ENCODE results near the gene CACNA1I. TPM values are rescaled to one million over a fixed set of nuclear protein-coding genes. Genes with fewer than 3 reads are reported as not detected.

The CACNA1I gene
- total and polyA plus RNA-seq, 9 donors: 0.04 to 0.14 (median 0.09) TPM

DNA sequence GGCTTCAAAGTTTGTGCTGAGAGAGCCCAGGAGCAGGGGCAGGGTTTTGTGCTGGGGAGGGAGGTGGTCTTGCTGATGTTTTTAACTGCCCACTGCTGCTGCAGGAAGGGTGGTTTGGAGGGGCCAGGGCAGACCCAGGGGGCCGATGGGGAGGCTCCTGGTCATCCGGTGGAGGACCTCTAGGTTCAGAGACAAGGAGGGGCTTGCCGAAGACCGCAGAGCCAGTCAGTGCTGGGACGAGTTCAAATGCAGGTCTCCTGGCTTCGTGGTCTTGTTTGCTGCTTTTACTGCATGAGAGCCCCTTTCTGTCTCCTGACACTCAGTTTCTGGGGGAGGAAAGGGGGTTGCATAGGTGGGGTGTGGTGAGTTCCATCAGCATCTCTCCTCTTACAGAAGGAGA is 26.0 kb downstream of the CACNA1I start:
- H3K9me3 ChIP-seq (replicated peaks; ENCODE audit: control insufficient read depth, low read depth, low read length): no peaks in the 10 kb centered on the region
- no peaks in the 10 kb centered on the region for H3K4me1 ChIP-seq (ENCODE audit: control insufficient read depth, insufficient read depth, low read length)
- no peaks in the 10 kb centered on the region for H3K36me3 ChIP-seq (ENCODE audit: control insufficient read depth, insufficient read depth, low read length)
- WGBS (ENCODE audit: insufficient coverage): 39% methylated on average over 5 of the region's 6 CpGs
- DNase-seq: no peak
- peaks cover 43% of the 10 kb centered on the region for H3K27me3 ChIP-seq (ENCODE audit: control insufficient read depth, insufficient read depth, low read length)
- H3K4me3 ChIP-seq (ENCODE audit: low read length): no peak overlapping the region
- no peak overlapping the region for H3K27ac ChIP-seq (ENCODE audit: low read length)

DNA sequence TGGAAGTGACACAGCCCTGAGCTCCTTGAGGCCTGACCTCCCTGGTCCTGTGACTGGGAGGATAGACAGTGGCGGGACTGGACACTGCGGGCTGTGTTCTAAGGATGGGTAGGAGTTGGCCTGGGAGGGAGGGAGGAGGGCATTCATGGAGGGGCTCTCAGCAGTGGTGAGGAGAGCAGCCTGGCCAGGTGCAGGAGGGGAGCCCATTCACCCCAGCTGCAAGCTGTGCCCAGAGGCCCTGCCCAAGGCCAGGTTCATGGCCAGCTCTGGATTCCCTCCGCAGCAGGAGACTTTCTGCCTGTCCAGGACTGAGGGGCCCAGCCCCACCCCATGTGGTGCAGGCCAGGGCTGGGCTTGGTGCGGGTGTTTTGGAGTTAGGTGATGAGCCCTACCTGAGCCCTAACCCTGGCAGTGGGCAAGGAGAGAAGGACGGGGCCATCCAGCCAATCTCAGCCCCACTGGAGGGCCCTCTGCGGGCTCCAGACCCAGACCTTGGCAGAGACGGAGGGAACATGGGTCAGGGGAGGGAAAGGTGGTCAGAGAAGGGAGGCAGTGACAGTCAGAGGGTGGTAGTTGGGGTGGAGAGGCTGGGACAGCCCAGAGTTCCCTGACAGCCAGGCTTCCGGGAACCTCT is 26.8 kb downstream of the CACNA1I start:
- H3K27ac ChIP-seq (ENCODE audit: low read length): no peak overlapping the region
- DNase-seq: no peak
- no peaks in the 10 kb centered on the region for H3K9me3 ChIP-seq (replicated peaks; ENCODE audit: control insufficient read depth, low read depth, low read length)
- H3K4me1 ChIP-seq (ENCODE audit: control insufficient read depth, insufficient read depth, low read length): no peaks in the 10 kb centered on the region
- 30% methylated on average over 2 of the region's 8 CpGs for WGBS (ENCODE audit: insufficient coverage)
- H3K36me3 ChIP-seq (ENCODE audit: control insufficient read depth, insufficient read depth, low read length): no peaks in the 10 kb centered on the region
- H3K27me3 ChIP-seq (ENCODE audit: control insufficient read depth, insufficient read depth, low read length): peaks cover 43% of the 10 kb centered on the region
- H3K4me3 ChIP-seq (ENCODE audit: low read length): no peak overlapping the region

DNA sequence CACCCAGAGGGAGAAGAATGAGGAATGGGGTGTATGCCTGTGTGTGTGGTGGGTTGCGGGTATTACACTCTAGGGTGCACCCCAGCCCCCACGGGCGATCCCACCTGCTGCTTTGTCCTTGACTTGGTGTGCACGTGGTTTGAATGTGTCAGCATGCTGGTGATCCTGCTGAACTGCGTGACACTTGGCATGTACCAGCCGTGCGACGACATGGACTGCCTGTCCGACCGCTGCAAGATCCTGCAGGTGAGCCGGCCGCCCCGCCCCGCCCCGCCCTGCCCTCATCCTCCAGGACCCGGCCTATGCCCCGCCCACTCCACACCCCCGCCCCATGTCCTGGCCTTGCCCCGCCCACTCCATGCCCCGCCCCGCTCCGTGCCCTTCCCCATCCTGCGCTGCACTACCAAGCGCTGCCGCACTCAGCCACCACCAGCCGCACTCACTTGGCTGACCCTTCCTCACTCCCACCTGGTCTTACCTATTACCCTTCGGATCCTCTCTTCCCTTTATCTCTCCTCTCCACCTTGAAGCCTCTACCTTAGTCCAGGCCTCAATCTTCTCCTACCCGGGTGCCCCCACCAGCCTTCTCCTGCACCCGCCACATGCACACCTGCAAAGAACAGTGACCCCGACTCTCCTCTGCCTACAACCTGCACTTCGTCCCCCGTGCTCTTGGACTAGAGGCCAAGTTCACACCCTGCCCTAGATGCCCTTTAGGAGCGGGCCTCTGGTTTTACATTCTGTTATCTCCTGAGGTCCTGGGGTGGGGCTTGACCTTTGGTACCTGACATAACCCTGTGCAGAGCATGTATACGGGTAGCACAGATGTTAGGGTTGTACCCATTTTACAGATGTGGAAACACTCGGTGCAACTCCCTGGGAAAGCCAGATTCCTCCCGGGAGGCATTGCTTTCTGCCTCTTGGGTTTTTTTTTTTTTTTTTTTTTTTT is 27.7 kb downstream of the CACNA1I start:
- no peaks in the 10 kb centered on the region for H3K36me3 ChIP-seq (ENCODE audit: control insufficient read depth, insufficient read depth, low read length)
- H3K4me3 ChIP-seq (ENCODE audit: low read length): no peak overlapping the region
- peaks cover 4% of the 10 kb centered on the region for H3K9me3 ChIP-seq (replicated peaks; ENCODE audit: control insufficient read depth, low read depth, low read length)
- H3K4me1 ChIP-seq (ENCODE audit: control insufficient read depth, insufficient read depth, low read length): no peaks in the 10 kb centered on the region
- no peak for DNase-seq
- H3K27ac ChIP-seq (ENCODE audit: low read length): no peak overlapping the region
- H3K27me3 ChIP-seq (ENCODE audit: control insufficient read depth, insufficient read depth, low read length): peaks cover 39% of the 10 kb centered on the region
- WGBS (ENCODE audit: insufficient coverage): 20% methylated on average over 30 of the region's 36 CpGs

DNA sequence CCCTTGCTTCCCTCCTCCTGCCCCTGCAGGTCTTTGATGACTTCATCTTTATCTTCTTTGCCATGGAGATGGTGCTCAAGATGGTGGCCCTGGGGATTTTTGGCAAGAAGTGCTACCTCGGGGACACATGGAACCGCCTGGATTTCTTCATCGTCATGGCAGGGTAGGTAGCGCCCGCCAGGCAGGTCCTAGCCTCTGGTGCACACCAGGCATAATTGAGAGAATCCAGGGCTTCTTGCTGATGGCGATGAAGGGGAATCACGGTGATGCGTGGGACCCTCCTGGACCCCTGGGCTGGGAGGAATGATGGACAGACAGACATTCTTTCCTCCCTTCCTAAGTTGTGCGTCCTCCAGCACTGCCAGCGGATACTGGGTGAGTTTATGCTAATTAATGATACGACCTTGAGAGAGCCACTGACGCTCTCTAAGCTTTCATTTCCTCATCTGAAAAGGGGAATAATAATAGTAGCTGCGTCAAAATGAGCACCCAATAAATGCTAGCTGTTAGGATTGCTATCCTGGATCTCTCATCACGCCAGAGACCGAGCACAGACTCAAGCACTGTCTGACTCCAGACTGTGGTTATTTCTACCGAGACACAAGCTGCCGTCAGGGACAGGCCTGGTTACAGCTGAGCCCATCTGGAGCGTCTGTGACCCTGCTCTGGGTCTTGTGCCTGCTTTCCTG is 30.1 kb downstream of the CACNA1I start:
- H3K36me3 ChIP-seq (ENCODE audit: control insufficient read depth, insufficient read depth, low read length): no peaks in the 10 kb centered on the region
- H3K4me1 ChIP-seq (ENCODE audit: control insufficient read depth, insufficient read depth, low read length): no peaks in the 10 kb centered on the region
- no peak overlapping the region for H3K4me3 ChIP-seq (ENCODE audit: low read length)
- peaks cover 5% of the 10 kb centered on the region for H3K9me3 ChIP-seq (replicated peaks; ENCODE audit: control insufficient read depth, low read depth, low read length)
- H3K27ac ChIP-seq (ENCODE audit: low read length): no peak overlapping the region
- no peak for DNase-seq
- H3K27me3 ChIP-seq (ENCODE audit: control insufficient read depth, insufficient read depth, low read length): peaks cover 39% of the 10 kb centered on the region
- 65% methylated on average over 12 of the region's 18 CpGs for WGBS (ENCODE audit: insufficient coverage)

DNA sequence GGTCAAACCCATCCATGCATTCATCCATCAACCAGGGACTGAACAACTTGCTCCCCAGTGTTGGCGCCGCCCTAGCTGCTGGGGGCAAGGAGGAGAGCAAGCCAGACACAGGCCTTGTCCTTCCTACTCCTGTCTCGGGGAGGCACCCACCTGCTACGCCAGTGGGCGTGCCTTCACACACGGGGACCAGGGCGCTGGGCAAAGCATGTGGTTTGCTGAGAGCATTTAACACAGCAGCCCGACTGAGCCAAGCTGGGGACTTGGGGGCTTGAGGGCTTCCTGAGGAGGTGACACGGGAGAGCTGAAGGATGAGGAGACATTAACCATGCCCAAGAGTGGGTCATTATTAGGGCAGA is 30.6 kb downstream of the CACNA1I start:
- Histone ChIP-seq H3K4me3 (ENCODE audit: low read length) (no peak overlapping the region), H3K9me3 (replicated peaks; ENCODE audit: control insufficient read depth, low read depth, low read length) (peaks cover 5% of the 10 kb centered on the region), H3K4me1 (ENCODE audit: control insufficient read depth, insufficient read depth, low read length) (no peaks in the 10 kb centered on the region), H3K27ac (ENCODE audit: low read length) (no peak overlapping the region), H3K36me3 (ENCODE audit: control insufficient read depth, insufficient read depth, low read length) (no peaks in the 10 kb centered on the region), H3K27me3 (ENCODE audit: control insufficient read depth, insufficient read depth, low read length) (peaks cover 39% of the 10 kb centered on the region)
- WGBS (ENCODE audit: insufficient coverage): 54% methylated on average over 9 of the region's 9 CpGs
- DNase-seq: no peak

DNA sequence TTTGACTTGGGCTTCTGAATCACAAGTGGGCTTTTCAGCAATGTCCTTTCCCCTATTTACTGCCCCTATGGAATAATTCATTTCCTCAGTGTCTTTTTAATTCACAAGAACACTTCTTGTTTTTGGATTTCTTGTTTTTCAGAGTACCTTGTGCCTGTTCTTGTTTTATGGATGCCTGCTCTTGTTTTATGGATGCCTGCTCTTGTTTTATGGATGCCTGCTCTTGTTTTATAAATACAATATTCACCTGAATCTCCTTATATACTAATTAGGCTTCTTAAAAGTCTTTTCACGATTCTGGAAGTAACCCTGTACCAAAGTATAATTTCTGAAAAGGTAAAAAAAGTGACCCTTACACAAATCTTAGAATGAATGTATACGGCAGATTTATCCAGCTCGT is 32.8 kb downstream of the CACNA1I start:
- peaks cover 4% of the 10 kb centered on the region for H3K4me1 ChIP-seq (ENCODE audit: control insufficient read depth, insufficient read depth, low read length)
- WGBS (ENCODE audit: insufficient coverage): no CpG with 5 or more reads among the region's 3 CpGs
- peaks cover 20% of the 10 kb centered on the region for H3K27me3 ChIP-seq (ENCODE audit: control insufficient read depth, insufficient read depth, low read length)

DNA sequence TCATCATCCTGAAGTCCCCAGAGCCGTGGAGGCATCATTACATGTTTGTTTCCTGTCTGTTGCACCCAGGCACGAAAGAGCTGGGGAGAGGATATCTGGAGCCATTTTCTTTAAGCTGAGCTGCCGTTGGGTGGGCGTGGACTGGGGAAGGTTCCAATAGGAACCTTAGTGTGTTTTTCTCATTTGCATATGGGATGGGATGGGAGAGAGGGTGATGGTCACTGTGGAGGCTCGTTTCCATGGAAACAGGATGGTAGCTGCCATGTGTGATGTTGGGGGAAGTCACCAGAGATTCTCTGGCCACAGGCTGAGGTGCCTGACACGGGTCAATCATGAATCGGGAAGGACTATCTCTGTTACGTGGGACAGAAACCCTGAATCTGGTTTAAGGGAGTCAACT is 39.7 kb downstream of the CACNA1I start:
- DNase-seq: no peak
- Histone ChIP-seq H3K27me3 (ENCODE audit: control insufficient read depth, insufficient read depth, low read length) (peaks cover 11% of the 10 kb centered on the region), H3K4me1 (ENCODE audit: control insufficient read depth, insufficient read depth, low read length) (peaks cover 8% of the 10 kb centered on the region), H3K36me3 (ENCODE audit: control insufficient read depth, insufficient read depth, low read length) (no peaks in the 10 kb centered on the region), H3K4me3 (ENCODE audit: low read length) (no peak overlapping the region), H3K9me3 (replicated peaks; ENCODE audit: control insufficient read depth, low read depth, low read length) (peaks cover 3% of the 10 kb centered on the region), H3K27ac (ENCODE audit: low read length) (no peak overlapping the region)
- WGBS (ENCODE audit: insufficient coverage): 49% methylated on average over 7 of the region's 8 CpGs

More for the DNA sequence above, 32.8 kb downstream of the CACNA1I start:
- peaks cover 5% of the 10 kb centered on the region for H3K9me3 ChIP-seq (replicated peaks; ENCODE audit: control insufficient read depth, low read depth, low read length)
- H3K27ac ChIP-seq (ENCODE audit: low read length): no peak overlapping the region
- no peaks in the 10 kb centered on the region for H3K36me3 ChIP-seq (ENCODE audit: control insufficient read depth, insufficient read depth, low read length)
- no peak for DNase-seq
- no peak overlapping the region for H3K4me3 ChIP-seq (ENCODE audit: low read length)

DNA sequence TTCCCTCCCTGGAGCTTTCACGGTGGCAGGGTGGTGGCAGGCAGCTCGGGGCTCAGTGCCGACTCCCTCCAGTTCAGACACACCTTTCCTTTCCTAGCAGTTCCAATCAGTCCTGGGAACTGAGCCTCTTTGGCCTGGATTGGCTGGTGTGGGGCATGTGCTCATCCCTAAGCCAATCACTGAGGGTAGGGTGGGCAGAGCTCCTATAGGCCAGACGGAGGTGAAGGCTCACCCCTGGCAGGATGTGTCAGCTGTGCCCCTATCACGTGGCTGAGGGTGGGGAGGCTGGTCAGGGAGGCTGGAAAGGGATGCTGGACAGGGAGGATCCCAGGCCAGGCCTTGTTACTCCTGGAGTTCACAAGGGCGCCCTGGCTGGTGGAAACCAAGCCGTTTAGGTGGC is 40.2 kb downstream of the CACNA1I start:
- peaks cover 3% of the 10 kb centered on the region for H3K9me3 ChIP-seq (replicated peaks; ENCODE audit: control insufficient read depth, low read depth, low read length)
- WGBS (ENCODE audit: insufficient coverage): 72% methylated on average over 3 of the region's 7 CpGs
- no peaks in the 10 kb centered on the region for H3K36me3 ChIP-seq (ENCODE audit: control insufficient read depth, insufficient read depth, low read length)
- H3K27ac ChIP-seq (ENCODE audit: low read length): no peak overlapping the region
- peaks cover 11% of the 10 kb centered on the region for H3K27me3 ChIP-seq (ENCODE audit: control insufficient read depth, insufficient read depth, low read length)
- H3K4me1 ChIP-seq (ENCODE audit: control insufficient read depth, insufficient read depth, low read length): peaks cover 8% of the 10 kb centered on the region
- no peak overlapping the region for H3K4me3 ChIP-seq (ENCODE audit: low read length)
- DNase-seq: no peak

DNA sequence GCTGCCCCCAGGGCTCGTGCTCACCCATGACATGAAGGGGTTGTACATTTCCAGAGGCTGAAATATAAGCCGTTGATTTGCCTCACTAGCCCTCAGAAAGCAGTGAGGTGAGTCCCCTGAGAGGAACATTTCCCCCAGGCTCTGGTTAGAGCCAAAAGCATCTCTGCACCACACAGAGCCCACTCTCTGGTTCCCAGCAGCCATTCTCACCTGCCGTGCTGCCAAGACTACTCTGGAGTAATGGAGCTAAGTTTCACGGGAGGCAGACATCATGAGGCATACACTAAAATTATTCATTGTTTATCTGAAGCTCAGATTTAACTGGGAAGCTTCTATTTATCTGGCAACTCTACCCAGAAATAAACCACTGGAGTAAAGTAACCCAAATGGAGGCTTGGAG is 40.8 kb downstream of the CACNA1I start:
- no peak overlapping the region for H3K4me3 ChIP-seq (ENCODE audit: low read length)
- no peak overlapping the region for H3K27ac ChIP-seq (ENCODE audit: low read length)
- no peaks in the 10 kb centered on the region for H3K36me3 ChIP-seq (ENCODE audit: control insufficient read depth, insufficient read depth, low read length)
- H3K9me3 ChIP-seq (replicated peaks; ENCODE audit: control insufficient read depth, low read depth, low read length): peaks cover 3% of the 10 kb centered on the region
- peaks cover 16% of the 10 kb centered on the region for H3K27me3 ChIP-seq (ENCODE audit: control insufficient read depth, insufficient read depth, low read length)
- no peak for DNase-seq
- H3K4me1 ChIP-seq (ENCODE audit: control insufficient read depth, insufficient read depth, low read length): peaks cover 8% of the 10 kb centered on the region
- WGBS (ENCODE audit: insufficient coverage): 60% methylated on average over 1 of the region's 4 CpGs
